ENCODE data around the gene MON2.
"Not testable (repeated sequence)": the region's sequence is repeated elsewhere in the genome, so short reads cannot be mapped to it uniquely, and the experiment has no call there.

The MON2 gene

DNA sequence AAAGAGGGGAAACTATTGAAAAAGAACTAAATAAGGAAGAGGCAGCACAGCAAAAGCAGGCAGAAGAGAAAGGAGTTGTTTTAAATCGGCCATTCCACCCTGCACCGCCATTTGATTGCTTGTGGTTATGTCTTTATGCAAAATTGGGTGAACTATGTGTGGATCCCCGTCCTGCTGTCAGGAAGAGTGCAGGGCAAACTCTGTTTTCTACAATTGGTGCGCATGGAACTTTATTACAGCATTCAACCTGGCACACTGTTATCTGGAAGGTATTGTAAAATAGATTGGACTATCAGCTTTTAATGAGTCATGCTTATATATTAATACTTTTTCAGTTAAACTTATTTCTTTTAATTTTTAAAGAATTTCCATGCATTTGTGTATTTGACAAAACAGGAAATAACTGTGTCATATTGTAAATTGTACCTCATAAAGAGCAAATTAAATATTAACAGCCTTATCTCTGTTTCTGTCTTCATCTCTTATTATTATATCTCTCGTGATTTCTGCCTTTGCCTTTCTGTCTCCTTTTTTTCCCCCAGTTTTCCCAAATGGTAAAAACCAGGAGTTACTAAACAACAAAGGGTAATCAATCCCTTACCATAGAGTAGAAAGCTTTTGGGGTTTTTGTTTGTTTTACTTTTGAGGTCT, 86.4 kb downstream of the MON2 start:
- no peak for DNase-seq

DNA sequence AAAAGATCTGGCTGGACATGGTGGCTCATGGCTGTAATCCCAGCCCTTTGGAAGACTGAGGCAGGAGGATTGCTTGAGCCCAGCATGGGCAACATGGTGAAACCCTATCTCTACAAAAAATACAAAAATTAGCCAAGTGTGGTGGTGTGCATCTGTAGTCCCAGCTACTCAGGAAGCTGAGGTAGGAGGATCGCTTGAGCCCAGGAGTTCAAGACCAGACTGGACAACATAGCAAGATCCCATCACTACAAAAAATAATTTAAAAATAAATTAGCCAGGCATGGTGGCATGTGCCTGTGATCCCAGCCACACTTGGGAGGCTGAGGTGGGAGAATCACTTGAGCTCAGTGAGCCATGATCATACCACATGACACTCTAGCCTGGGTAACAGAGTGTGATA, 92.7 kb downstream of the MON2 start:
- DNase-seq, result not testable (repeated sequence)

DNA sequence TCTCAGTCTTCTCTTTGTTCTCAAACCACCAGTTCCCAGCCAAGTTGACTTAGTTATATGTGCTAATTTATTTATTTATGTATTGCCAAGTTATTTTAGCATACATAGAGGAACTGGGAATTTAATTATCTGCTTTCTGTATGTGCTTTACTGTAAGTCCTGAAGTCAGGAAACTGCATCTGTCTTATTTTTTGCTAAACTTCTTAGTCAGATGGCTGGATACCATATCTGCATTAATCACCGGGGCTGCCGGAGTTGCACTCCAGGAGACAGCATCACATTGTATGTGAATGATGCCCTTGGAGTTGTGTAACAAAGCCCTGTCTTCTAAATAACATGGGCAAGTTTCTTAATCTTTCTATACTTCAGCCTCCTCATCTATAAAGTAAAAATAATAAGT, 96.2 kb downstream of the MON2 start:
- DNase-seq, result no peak

DNA sequence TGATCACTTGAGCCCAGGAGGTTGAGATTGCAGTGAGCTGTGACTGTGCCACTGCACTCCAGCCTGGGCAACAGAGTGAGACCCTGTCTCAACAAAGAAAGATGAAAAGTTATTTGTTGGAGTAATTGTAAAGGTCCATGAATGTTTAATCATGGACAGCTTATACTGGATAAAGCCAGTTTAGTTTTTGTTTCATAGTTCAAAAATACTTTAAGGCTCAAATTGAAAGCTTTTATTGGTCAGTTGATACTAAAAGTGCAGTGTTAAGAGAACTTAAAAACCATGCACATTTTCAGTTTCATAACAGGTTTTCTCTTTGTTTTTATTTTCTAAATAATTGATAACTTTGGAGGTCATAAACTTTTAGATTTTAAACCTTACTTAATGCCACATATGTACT, 108.4 kb downstream of the MON2 start:
- no peak for DNase-seq

DNA sequence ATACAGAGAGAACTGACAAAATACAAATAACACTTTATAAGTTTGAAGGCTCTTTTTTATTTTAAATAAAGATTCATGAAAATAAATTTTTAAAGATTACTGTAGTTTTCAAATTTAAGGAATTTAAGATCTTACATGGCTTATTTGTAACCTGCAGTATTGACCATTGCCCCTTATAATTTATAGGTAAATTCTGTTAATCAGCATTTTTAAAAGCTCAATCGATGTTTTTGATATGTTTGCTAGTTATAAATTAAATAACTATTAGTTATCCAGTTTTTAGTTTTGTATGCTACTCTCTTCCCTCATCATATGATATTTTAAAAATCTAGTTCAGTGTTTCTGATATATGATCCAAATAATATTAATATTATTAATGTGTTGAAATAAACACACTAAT, 109.9 kb downstream of the MON2 start:
- DNase-seq, result no peak

DNA sequence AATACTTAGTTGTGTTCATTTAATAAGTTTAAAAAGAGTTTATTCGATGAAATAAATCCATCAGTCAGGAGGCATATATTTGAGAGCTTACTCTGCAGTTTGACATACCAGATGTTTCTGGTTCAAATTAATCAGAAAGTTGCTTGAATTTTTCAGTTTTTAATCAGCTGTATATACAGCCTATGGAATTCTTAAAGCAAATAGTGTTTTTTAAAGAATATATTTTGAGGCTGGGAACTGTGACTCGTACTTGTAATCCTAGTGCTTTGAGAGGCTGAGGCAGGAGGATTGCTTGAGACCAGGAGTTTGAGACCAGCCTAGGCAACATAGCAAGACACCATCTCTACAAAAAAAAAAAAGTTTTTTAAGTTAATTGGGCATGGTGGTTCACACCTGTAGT, 112.1 kb downstream of the MON2 start:
- DNase-seq, result no peak

DNA sequence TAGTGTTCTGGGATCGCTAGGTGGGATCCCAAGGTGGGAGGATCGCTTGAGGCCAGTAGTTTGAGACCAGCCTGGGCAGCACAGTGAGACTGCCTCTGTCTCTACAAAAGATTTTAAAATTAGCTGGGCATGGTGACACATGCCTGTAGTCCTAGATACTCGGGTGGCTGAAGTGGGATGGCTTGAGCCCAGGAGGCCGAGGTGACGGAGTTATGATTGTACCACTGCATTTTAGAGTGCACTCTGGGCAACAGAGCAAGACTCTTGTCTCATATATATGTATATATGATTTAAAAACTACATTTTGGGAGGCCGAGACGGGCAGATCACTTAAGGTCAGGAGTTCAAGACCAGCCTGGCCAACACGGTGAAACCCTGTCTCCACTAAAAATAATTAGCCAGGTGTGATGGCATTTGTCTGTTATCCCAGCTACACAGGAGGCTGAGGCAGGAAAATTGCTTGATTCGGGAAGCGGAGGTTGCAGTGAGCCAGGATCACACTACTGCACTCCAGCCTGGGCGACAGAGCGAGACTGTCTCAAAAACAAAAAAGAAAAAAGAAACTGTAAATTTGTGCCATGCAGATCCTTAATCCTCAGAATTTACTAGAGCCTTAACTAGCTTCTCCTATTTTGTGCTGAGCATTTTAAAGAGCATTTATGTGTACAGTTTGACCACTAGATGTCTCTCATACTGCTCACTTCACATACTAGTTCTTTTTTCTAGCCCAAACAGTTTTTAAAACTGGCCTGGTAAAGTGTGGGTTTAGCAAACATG, 114.8 kb downstream of the MON2 start:
- DNase-seq, result peak; percentile 4

DNA sequence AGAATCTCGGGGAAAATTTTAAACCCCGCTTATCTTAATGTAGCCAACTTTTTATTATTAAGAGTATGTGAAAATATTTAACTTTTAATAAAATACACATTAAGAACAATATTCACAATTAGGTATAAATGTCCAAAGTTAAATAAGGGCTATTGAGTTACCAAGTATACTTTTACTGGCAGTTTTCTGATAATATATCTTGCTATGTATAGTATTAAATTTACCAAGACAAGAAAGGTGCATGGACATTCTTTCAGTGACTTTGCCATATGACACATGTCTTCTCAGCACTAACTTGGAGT, 115.4 kb downstream of the MON2 start:
- no peak for DNase-seq

DNA sequence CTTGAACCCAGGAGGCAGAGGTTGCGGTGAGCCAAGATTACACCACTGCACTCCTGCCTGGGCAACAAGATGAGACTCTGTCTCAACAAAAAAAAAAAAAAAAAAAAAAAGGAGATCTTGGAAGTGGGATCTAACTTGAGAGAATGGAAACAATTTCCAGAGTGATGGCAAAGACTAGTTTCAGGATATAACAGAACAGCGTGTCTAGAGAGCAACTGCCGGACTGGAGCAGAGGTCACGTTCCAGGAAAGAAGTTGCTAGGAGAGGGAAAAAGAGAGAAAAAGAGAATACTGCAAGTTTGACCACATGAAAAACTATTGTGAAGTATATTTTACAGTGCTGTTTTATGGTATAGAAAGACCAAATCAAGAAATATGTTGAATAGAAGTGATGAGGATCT, 118.0 kb downstream of the MON2 start:
- no peak for DNase-seq

DNA sequence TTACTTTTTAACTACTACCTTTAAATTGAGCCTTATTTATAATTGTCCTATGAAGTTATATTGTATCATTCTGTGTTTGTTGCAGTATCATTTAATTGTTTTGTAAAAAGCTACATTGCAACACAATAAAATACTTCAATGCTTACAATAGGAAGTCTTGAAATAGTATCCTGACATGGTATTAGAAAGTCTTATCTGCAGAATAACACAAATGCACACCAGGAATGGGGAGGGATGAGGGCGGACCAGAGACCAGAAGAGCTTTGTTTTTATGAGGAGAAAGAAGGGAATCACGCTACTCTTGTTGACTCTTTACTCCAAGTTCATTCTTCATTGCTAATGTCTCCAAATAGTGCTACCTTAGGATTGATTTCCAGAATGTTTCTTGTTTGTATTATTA, 120.2 kb downstream of the MON2 start:
- DNase-seq, result no peak

DNA sequence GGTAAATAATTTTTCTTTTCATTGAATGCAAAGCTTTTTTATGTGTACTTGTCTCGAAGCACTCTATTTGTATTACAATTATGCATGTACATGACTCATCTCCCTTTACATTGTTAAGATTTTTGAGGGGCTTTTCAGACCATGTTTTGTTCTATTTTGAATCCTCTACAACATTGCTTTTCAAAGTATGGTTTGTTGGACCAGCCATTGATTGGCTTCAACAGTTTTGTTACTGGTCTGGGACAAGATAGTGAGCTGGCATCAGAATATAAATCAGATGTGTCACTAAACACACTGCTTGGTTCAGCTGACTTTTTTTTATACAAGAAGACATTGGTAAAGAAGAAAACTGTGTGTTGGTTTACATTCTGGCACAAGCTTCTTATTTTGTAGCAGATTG, 122.3 kb downstream of the MON2 start:
- DNase-seq, result no peak

DNA sequence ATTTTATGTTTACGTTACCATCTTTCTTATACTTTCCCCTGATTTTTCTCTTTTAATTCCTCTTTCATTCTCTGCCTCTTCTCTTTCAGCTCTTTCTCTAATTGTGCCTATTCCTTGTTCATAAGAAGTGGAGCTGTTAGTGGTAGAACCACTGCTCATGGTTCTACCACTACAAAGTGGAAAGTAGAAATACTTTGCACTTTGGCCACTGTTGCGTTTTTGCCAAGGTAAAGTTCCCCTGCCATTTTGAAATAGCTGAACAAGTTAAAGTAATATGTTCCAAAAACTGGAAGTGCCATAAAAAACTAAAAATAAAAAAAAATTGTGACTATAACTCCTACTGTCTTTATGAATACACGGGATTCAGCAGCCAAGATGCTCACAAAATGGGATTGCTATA, 130.6 kb downstream of the MON2 start:
- no peak for DNase-seq

DNA sequence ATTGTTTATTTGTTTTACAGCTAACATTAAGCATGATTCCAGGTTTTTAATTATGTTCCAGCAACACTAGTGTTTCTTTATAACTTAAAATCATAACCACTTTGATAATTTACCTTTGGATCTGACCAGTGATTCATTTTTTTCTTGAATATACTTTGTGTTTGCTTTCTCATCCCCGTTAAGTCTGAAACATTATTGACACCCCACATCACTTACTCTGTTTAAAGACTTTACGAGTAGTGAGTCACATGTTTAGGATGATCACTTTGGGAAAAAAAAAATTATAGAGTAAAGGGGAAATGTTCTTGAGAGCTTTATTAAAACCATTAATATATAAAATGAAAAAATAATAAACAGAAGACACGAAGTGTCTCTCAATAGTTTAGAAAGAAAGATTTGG, 132.2 kb downstream of the MON2 start:
- DNase-seq, result no peak

DNA sequence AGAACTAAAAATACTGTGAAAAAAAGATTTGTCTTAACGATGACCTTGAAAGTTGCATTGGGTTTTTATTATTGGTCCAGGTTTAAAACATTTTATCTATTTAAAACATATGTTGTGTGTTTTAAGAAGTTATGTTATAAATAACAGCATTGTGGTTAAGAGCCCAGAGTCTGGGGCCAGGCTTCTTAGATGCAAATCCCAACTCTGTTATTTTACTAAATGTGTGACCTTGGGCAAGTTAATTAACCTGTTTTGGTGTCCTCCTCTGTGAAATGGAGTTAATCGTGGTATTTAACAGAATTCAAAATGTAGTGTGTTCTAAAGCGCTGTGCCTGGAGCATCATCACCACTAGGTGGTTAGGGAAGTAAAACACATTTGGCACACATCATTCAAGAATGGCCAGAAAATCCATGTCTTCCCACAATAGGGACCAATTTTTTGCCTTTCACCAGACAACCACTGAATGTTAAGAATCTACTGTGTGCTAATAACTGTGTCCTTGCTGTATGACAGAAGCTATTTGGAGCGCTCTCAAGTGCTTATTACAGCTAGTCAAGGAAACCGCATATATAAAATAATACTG, 133.3 kb downstream of the MON2 start:
- DNase-seq, result no peak

DNA sequence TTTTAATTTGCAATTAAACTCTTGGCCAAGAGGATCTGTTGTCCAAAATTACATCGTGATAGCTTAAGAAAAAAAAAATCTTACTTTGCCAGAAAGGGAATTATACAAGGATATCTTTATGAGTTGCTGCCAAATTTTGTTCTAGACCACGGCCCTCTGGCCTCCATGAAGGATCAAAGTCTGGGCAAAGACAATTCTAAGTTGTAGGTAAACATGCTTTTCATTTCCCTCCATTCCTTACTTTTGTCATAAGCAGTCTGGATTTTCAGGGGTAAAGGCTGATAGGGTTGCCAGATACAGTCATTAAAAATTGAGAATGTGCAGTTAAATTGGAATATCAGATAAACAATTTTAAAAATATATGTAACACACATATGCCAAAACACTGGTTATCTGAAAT, 135.1 kb downstream of the MON2 start:
- DNase-seq, result no peak

DNA sequence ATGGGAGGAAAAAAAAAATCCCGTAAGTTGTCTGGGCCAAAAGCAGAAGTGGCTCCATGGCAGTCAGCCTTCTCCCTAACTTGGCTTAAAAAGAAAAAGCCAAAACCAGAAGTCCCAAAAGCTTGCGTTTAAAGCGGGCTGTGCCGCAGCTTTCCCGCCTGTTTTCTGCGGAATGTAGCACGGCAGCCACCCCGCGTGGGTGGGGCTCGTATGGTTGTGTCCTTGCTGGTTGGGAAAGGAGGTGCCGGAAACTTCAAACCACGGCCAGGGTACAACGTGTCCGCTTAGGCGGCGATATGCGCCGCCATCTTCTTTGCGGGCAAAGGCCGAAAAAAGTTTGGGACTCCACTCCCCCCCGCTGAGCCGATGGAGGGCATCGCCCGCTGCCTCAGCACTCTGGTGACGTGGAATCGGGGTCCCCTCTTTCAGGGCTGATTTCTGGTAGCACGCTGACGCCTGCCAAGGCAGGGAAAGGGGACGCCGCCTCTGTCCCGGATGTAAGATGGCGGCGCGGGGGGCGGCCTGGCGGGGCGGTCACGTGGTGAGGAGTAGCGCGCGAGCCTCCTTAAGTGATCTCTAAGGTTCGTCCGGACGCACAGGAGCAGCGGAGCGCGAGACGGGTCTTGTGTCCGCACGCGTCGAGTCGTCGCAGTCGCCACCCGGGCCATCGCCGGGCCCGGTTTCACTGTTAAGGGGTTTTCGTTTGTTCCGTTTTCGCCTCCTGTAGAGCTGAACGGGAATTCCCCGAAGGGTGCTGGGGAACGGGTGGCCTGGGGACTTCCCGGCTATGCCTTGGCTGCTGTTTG, 135.8 kb downstream of the MON2 start:
- DNase-seq, result peak; percentile 87

DNA sequence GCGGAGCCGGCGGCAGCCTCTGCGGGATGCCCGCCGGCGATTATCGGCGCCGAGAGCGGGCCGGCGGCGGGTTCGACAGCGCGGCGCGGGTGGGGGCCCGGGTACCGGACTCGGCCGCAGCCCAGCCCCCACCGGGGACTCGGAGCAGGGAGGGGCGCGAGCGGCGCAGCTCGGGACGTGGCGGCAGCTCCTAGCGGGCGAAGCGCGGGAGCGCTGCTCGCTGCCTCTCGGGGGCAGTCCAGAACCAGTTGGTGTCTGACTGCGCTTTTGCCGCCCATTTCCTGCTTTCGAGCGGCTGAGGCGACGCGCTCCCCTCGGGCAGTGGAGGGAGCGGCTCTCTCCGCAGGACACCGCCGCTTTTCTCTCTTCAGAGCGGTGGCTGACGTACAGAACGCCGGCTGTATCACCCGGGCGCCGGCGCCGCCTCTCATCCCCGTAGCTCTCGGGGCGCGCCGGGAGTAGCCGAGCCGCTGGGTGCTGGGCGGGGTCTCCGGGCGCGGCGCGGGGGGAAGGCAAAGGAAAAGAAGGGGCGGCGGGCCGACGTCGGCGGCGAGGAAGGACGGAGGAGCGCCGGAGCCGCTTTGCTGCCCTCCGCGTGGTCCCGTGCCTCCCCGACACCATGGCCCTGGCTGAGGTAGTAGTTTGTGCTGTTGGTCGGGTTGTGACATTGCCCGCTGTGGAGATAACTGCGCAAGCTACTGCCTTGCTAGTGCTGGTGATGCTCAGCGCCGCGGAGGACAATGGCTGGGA, 136.6 kb downstream of the MON2 start:
- peak; percentile 85 for DNase-seq

DNA sequence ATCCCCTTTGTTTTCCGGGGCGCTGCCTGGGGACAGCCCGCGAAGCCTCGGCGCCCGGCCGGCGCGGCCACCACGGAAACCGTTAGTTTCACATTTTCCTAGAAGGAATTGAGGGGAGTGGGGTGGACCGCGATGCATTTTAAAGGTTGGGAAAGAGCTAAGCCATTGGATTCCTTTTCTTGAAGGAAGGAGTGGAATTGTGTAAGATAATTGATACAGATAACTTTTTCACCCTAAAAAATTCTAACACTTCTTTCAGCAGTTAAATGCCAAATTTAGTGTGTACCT, 137.1 kb downstream of the MON2 start:
- no peak for DNase-seq

DNA sequence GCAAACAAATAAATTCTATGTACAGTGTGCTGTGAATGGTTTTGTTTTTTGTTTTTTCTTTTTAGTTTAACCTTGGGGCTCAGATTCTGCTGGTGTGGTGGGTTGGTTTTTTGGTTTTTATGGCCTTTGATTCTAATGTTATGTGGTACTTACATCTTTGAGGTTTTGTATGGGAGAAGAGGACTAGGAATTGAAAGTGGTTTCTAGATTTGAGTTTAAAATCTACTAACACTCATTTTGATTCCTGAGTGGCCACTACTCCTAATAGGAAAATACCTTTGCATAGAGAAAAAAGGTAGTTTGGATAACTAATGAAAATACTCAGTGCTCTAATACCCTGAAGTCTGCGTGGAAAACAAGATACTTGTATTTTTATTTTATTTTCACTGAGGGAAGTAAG, 137.7 kb downstream of the MON2 start:
- DNase-seq, result no peak

DNA sequence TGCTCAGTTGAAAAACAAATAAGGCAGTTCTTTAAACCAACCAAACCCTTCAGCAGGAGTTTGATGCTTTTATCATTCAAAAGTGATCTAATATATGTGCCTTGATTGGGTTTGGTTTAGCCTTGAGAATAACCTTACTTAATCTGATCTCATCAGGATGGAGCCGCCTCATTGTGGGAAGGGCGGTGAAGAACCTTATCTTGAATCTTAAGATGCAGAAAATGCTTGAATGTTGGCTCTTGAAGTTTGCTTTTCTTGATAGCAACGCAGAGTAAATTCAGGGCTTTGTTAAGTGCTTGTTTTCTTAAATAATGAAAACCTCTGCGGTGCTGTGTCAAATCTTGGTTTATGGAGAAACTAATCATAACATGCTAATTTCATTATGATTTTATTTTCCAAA, 138.2 kb downstream of the MON2 start:
- DNase-seq, result no peak

DNA sequence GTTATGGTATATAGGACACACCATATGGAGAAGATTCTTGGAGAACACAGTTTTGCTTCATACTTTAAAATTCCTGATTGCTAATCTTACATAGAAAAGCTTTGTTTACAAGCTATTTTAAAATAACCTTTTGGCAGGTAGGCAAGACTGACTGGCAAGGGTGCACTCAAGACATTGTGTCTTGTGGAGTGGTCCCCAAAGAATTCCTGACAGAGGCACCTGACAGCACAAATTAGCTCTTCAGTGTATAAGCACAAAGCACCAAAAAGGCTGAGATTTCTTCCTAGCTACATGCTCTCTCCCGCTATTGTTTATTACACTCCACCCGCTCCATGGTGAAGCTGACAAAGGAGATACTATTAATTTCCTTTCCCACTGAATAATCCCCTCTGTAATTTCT, 139.4 kb downstream of the MON2 start:
- DNase-seq, result no peak

DNA sequence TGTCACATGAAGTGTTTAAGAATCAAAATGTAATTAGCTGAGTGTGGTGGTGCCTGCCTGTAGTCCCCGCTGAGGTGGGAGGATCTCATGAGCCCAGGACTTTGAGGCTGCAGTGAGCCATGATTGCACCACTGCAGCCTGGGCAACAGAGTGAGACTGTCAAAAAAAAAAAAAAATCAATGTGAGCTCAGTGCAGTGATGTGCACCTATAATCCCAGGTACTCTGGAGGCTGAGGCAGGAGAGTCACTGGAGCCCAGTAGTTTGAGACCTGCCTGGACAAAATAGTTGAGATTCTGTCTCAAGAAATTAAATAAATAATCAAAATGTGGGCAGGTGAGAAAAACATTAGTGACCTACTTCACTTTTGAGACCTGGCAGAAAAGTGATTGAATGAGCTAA, 140.0 kb downstream of the MON2 start:
- no peak for DNase-seq

DNA sequence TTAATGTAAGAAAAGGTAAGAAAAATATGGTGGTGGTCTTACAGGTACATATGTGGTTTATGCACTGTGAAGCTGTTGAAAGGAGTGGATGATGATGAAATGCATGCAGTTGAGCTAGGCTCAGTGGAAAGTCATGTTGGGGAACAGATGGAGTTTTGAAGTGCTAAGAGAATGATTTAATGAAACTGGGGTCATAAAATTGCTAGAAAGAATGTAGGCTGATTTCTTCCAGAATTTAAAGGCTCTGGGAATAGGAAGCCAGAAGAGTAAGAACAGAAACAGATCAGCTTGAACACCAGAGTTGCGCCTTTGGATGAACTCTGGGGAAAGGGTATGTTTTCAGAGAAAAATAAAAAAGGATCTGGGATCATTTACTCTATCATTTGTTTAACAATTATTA, 146.5 kb downstream of the MON2 start:
- no peak for DNase-seq

Measured in DMS153 (cell line).